Nephron progenitor cell (in vitro differentiated cells): ENCODE data around the gene NPAS3.
A peak's percentile ranks its signal among the peaks of the same experiment; 100 is the strongest.

Experiments used
- DNase-seq: peaks from one replicate; pipeline ENCODE4 v3.0.0; 2021
- H3K27ac Mint-ChIP-seq: 2 replicates; pipeline ENCODE4 v1.8.0; 2021; ENCODE audit warnings: mild to moderate bottlenecking, moderate library complexity, mixed read lengths
- H3K27me3 Mint-ChIP-seq: 2 replicates; pipeline ENCODE4 v1.8.0; 2021; ENCODE audit warnings: mild to moderate bottlenecking, low read depth, mixed read lengths; ENCODE audit not compliant: poor library complexity
- H3K36me3 Mint-ChIP-seq: 2 replicates; pipeline ENCODE4 v1.8.0; 2021; ENCODE audit warnings: low read depth, mixed read lengths
- H3K4me1 Mint-ChIP-seq: 2 replicates; pipeline ENCODE4 v1.8.0; 2021; ENCODE audit warnings: mixed read lengths
- H3K4me3 Mint-ChIP-seq: 2 replicates; pipeline ENCODE4 v1.8.0; 2021; ENCODE audit warnings: mild to moderate bottlenecking, moderate library complexity, mixed read lengths
- H3K9me3 Mint-ChIP-seq: 2 replicates; pipeline ENCODE4 v1.8.0; 2021; ENCODE audit warnings: mild to moderate bottlenecking, moderate library complexity, mixed read lengths
- CTCF ChIP-seq: fragments of 200-600 bp; sonication (generic); IDR thresholded peaks from 2 replicates; pipeline ENCODE4 v1.5.0; 2021; ENCODE audit warnings: antibody characterized with exemption

The NPAS3 gene

GRCh38 chr14:33254861-33255395 lies 316.2 kb downstream of the NPAS3 start:
- no peaks in the 10 kb centered on the region for H3K36me3 Mint-ChIP-seq
- peaks cover 14% of the 10 kb centered on the region for H3K4me1 Mint-ChIP-seq
- H3K27me3 Mint-ChIP-seq: no peaks in the 10 kb centered on the region
- DNase-seq: no peak
- no peak overlapping the region for H3K4me3 Mint-ChIP-seq
- no peak overlapping the region for H3K27ac Mint-ChIP-seq
- TF ChIP-seq CTCF: no peak
- H3K9me3 Mint-ChIP-seq: no peaks in the 10 kb centered on the region

- DNase-seq: no peak
- Mint-ChIP-seq H3K36me3 (no peaks in the 10 kb centered on the region), H3K9me3 (no peaks in the 10 kb centered on the region), H3K27ac (no peak overlapping the region), H3K4me1 (no peaks in the 10 kb centered on the region), H3K27me3 (no peaks in the 10 kb centered on the region), H3K4me3 (no peak overlapping the region)
- no peak for TF ChIP-seq CTCF
Measured at GRCh38 chr14:33257796-33258195, 319.1 kb downstream of the NPAS3 start.

- Mint-ChIP-seq H3K4me1 (no peaks in the 10 kb centered on the region), H3K4me3 (no peak overlapping the region), H3K27ac (no peak overlapping the region), H3K9me3 (peaks cover 3% of the 10 kb centered on the region), H3K36me3 (no peaks in the 10 kb centered on the region), H3K27me3 (no peaks in the 10 kb centered on the region)
- no peak for DNase-seq
- TF ChIP-seq CTCF: no peak
Measured at GRCh38 chr14:33259764-33260163, 321.1 kb downstream of the NPAS3 start.

GRCh38 chr14:33271216-33271615 lies 332.5 kb downstream of the NPAS3 start:
- DNase-seq: no peak
- no peak overlapping the region for H3K4me3 Mint-ChIP-seq
- no peaks in the 10 kb centered on the region for H3K36me3 Mint-ChIP-seq
- H3K27ac Mint-ChIP-seq: no peak overlapping the region
- no peak for TF ChIP-seq CTCF
- H3K9me3 Mint-ChIP-seq: no peaks in the 10 kb centered on the region
- no peaks in the 10 kb centered on the region for H3K27me3 Mint-ChIP-seq
- peaks cover 23% of the 10 kb centered on the region for H3K4me1 Mint-ChIP-seq

- H3K4me1 Mint-ChIP-seq: peaks cover 23% of the 10 kb centered on the region
- no peak for TF ChIP-seq CTCF
- DNase-seq: no peak
- no peaks in the 10 kb centered on the region for H3K27me3 Mint-ChIP-seq
- no peaks in the 10 kb centered on the region for H3K36me3 Mint-ChIP-seq
- no peak overlapping the region for H3K27ac Mint-ChIP-seq
- H3K4me3 Mint-ChIP-seq: no peak overlapping the region
- H3K9me3 Mint-ChIP-seq: no peaks in the 10 kb centered on the region
Measured at GRCh38 chr14:33271891-33272290, 333.2 kb downstream of the NPAS3 start.

GRCh38 chr14:33273978-33274377 lies 335.3 kb downstream of the NPAS3 start:
- peak overlapping the region; percentile 25 for H3K27ac Mint-ChIP-seq
- TF ChIP-seq CTCF: no peak
- H3K9me3 Mint-ChIP-seq: no peaks in the 10 kb centered on the region
- peaks cover 23% of the 10 kb centered on the region for H3K4me1 Mint-ChIP-seq
- H3K4me3 Mint-ChIP-seq: no peak overlapping the region
- DNase-seq: no peak
- H3K36me3 Mint-ChIP-seq: no peaks in the 10 kb centered on the region
- no peaks in the 10 kb centered on the region for H3K27me3 Mint-ChIP-seq
